Effector memory CD8-positive, alpha-beta T cell (primary cell): Measurements from ENCODE around the gene STK39.

Experiments
- ATAC-seq: fragments of 150-1000 bp; cut with Tn5 transposase; replicated peaks from 2 replicates; pipeline ENCODE4 v1.10.0; 2021; ENCODE audit warnings: mild to moderate bottlenecking, moderate library complexity
- DNase-seq, 3 experiments: peaks; one replicate each; pipeline ENCODE4 v3.0.0; 2021
- H3K27ac Mint-ChIP-seq, 2 donors: one replicate each; pipeline ENCODE4 v1.8.0; 2022; ENCODE audit warnings: mild to moderate bottlenecking in 2 of 2, mixed read lengths in 2 of 2, moderate library complexity in 2 of 2
- H3K27me3 Mint-ChIP-seq, 2 donors: one replicate each; pipeline ENCODE4 v1.8.0; 2022; ENCODE audit warnings: mixed read lengths in 2 of 2
- H3K36me3 Mint-ChIP-seq: one replicate; pipeline ENCODE4 v1.8.0; 2022; ENCODE audit warnings: mild to moderate bottlenecking, moderate library complexity, mixed read lengths; ENCODE audit not compliant: insufficient read depth
- H3K4me1 Mint-ChIP-seq, 2 donors: one replicate each; pipeline ENCODE4 v1.8.0; 2022; ENCODE audit warnings: low read depth in 2 of 2, mixed read lengths in 2 of 2
- H3K4me3 Mint-ChIP-seq, 2 donors: one replicate each; pipeline ENCODE4 v1.8.0; 2022; ENCODE audit warnings: mild to moderate bottlenecking in 2 of 2, mixed read lengths in 2 of 2, moderate library complexity in 2 of 2
- H3K9me3 Mint-ChIP-seq, 2 donors: one replicate each; pipeline ENCODE4 v1.8.0; 2022; ENCODE audit warnings: mixed read lengths in 2 of 2

Gene STK39

GRCh38 chr2:168212167-168212566 lies 35.2 kb downstream of the STK39 start:
- Mint-ChIP-seq H3K27me3 (no peaks in the 10 kb centered on the region), H3K4me3 (peak overlapping the region; percentile 40 to 60), H3K27ac (peak overlapping the region; percentile 26 to 84), H3K9me3 (no peaks in the 10 kb centered on the region), H3K36me3 (peaks cover 4% of the 10 kb centered on the region), H3K4me1 (peaks cover 50 to 72% of the 10 kb centered on the region in 2 donors)
- no peak for ATAC-seq
- DNase-seq: no peak

GRCh38 chr2:168211664-168212163 lies 35.7 kb downstream of the STK39 start:
- Mint-ChIP-seq H3K4me1 (peaks cover 53 to 75% of the 10 kb centered on the region in 2 donors), H3K9me3 (no peaks in the 10 kb centered on the region), H3K36me3 (peaks cover 4% of the 10 kb centered on the region), H3K27ac (peak overlapping the region; percentile 26 to 84), H3K4me3 (peak overlapping the region in 1 of 2 donors; percentile 60), H3K27me3 (no peaks in the 10 kb centered on the region)
- DNase-seq (no peak), ATAC-seq (peak; percentile 58)

GRCh38 chr2:168210895-168211570 lies 36.4 kb downstream of the STK39 start:
- Mint-ChIP-seq H3K27me3 (no peaks in the 10 kb centered on the region), H3K4me1 (peaks cover 58 to 80% of the 10 kb centered on the region in 2 donors), H3K9me3 (no peaks in the 10 kb centered on the region), H3K27ac (peak overlapping the region; percentile 74 to 78), H3K36me3 (peaks cover 4% of the 10 kb centered on the region), H3K4me3 (peak overlapping the region; percentile 22 to 60)
- peak; percentile 68 for ATAC-seq
- no peak for DNase-seq

- Mint-ChIP-seq H3K4me3 (peak overlapping the region; percentile 22 to 60), H3K27me3 (no peaks in the 10 kb centered on the region), H3K9me3 (no peaks in the 10 kb centered on the region), H3K27ac (peak overlapping the region; percentile 74 to 78), H3K36me3 (peaks cover 4% of the 10 kb centered on the region), H3K4me1 (peaks cover 56 to 77% of the 10 kb centered on the region in 2 donors)
- no peak for DNase-seq
- peak; percentile 35 for ATAC-seq
Observed at GRCh38 chr2:168210216-168210894, 37.0 kb downstream of the STK39 start.

GRCh38 chr2:168208652-168209051 lies 38.7 kb downstream of the STK39 start:
- no peak for ATAC-seq
- Mint-ChIP-seq H3K9me3 (no peaks in the 10 kb centered on the region), H3K27me3 (no peaks in the 10 kb centered on the region), H3K36me3 (peaks cover 4% of the 10 kb centered on the region), H3K27ac (peak overlapping the region in 1 of 2 donors; percentile 61), H3K4me1 (peaks cover 52 to 82% of the 10 kb centered on the region in 2 donors), H3K4me3 (no peak overlapping the region)
- no peak for DNase-seq

DNA sequence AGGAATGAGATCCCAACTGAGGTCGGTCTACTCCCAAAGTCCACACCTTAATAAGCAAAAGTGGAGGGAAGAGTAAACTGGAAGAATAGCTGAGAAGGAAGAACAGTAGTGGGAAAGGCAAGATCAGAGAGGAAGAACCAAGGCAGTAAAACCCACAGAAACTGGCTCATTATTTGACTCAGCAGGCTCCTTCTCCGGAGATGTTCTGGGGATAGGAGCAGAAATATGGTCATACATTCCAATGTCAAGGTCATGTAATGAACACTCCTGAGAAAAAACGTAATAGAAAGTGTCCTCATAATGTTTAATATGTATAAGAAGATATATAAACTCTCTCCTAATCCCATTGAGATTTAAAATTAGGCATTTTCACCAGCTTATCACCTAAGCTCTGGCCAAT lies 39.5 kb downstream of the STK39 start:
- H3K36me3 Mint-ChIP-seq: peaks cover 7% of the 10 kb centered on the region
- H3K27ac Mint-ChIP-seq: peak overlapping the region in 1 of 2 donors; percentile 61
- peaks cover 55 to 86% of the 10 kb centered on the region in 2 donors for H3K4me1 Mint-ChIP-seq
- H3K9me3 Mint-ChIP-seq: no peaks in the 10 kb centered on the region
- DNase-seq: no peak
- no peak for ATAC-seq
- H3K27me3 Mint-ChIP-seq: no peaks in the 10 kb centered on the region
- no peak overlapping the region for H3K4me3 Mint-ChIP-seq

DNA sequence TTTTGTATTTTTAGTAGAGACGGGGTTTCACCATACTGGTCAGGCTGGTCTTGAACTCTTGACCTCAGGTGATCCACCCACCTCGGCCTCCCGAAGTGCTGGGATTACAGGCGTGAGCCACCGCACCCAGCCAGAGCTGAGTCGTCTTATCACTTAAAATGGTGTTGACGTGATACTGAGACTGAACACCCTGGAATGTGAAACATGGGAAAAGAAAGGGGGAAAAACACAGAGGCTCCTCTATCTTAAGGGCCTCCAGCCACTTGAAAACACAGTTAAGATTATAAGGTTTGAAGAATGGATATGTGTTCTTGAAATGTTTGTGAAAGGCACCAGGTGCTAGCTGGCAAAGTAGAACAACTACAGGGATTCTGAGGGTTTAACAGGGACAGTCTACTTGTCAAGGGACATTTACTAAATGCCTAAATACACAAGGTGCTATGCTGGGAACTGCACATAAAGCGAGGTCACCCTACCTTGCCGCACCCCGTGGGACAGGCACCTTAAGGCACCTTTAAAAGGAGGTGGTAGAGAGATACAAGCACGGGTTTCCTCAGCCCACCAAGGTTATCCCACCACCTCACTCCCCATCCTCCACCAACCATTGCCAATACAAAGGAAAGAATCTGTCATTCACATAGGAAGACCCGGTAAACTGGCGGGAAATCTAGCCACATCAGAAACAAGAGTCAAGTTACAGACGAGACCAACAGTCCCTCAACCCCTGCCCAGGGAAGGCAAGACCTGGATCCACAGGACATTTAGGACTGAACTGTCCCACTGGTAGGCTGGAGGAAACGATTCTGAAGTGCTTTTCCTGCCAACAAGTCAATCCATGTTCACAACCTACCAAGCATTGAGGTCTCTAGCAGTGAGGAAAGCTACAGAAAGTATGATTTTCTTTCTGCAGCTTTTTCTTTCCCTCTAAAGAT lies 43.4 kb downstream of the STK39 start:
- Mint-ChIP-seq H3K4me3 (no peak overlapping the region), H3K36me3 (peaks cover 3% of the 10 kb centered on the region), H3K9me3 (no peaks in the 10 kb centered on the region), H3K4me1 (peaks cover 46 to 83% of the 10 kb centered on the region in 2 donors), H3K27me3 (no peaks in the 10 kb centered on the region), H3K27ac (peak overlapping the region; percentile 26 to 41)
- ATAC-seq: no peak
- DNase-seq: no peak

DNA sequence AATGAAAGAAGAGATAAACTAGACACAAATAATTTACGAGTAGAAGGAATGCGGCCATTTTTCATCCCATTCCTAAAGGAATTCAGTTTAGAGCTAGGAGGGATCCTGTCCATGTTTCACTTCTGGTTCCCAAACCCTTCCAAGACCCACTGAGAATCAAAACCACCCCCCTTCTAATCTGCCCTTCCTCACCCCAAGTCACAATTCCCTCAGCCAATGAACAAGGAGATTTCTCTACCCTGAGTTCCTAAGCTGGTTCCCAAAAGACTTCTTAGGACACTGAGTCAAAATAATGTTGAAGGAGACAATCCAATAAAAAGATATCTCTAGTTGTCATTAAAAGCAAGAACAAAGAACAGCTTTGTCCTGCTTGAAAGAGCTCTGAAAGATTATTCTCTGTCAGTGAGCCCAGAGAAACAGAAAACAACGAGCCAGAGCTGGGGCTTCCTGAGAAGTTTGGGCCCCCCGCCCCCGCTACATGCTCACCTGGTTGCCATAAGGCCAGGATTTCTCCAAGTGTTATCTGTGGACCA lies 45.7 kb downstream of the STK39 start:
- no peak overlapping the region for H3K4me3 Mint-ChIP-seq
- peaks cover 32 to 78% of the 10 kb centered on the region in 2 donors for H3K4me1 Mint-ChIP-seq
- peak overlapping the region; percentile 21 to 84 for H3K27ac Mint-ChIP-seq

GRCh38 chr2:168200930-168201583 lies 46.3 kb downstream of the STK39 start:
- peaks cover 3% of the 10 kb centered on the region for H3K36me3 Mint-ChIP-seq
- peak overlapping the region; percentile 21 to 84 for H3K27ac Mint-ChIP-seq
- H3K9me3 Mint-ChIP-seq: no peaks in the 10 kb centered on the region
- no peak for ATAC-seq
- DNase-seq: no peak
- H3K4me1 Mint-ChIP-seq: peaks cover 31 to 80% of the 10 kb centered on the region in 2 donors
- H3K27me3 Mint-ChIP-seq: no peaks in the 10 kb centered on the region
- H3K4me3 Mint-ChIP-seq: no peak overlapping the region

More for the DNA sequence above, 45.7 kb downstream of the STK39 start:
- H3K9me3 Mint-ChIP-seq: no peaks in the 10 kb centered on the region
- H3K36me3 Mint-ChIP-seq: peaks cover 3% of the 10 kb centered on the region
- DNase-seq (no peak), ATAC-seq (no peak)
- H3K27me3 Mint-ChIP-seq: no peaks in the 10 kb centered on the region

- H3K9me3 Mint-ChIP-seq: no peaks in the 10 kb centered on the region
- H3K36me3 Mint-ChIP-seq: peaks cover 7% of the 10 kb centered on the region
- no peak overlapping the region for H3K4me3 Mint-ChIP-seq
- H3K4me1 Mint-ChIP-seq: peaks cover 42 to 78% of the 10 kb centered on the region in 2 donors
- no peaks in the 10 kb centered on the region for H3K27me3 Mint-ChIP-seq
- ATAC-seq: no peak
- no peak for DNase-seq
- peak overlapping the region in 1 of 2 donors; percentile 85 for H3K27ac Mint-ChIP-seq
Observed at GRCh38 chr2:168198476-168199207, 48.8 kb downstream of the STK39 start.

DNA sequence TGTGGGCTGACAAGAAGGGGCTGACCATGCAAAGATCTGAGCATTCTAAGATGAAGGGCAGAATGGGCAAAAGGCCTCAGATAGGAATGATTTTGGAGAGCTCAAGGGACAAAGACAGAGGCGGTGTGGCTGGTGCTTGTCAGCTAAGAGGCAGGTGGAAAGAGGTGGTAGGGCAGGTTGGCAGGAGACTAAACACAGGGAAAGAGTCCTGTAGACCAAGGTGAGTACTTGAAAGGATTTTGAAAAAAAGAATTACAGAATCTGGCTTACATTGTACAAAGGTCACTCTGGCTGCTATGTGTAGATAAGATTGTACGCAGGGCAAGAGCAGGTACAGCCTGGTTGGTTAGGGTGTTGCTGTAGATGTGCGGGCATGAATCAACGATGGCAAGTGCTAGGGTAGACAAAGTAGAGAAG lies 50.6 kb downstream of the STK39 start:
- DNase-seq: no peak
- peaks cover 4% of the 10 kb centered on the region for H3K36me3 Mint-ChIP-seq
- H3K4me1 Mint-ChIP-seq: peaks cover 45 to 79% of the 10 kb centered on the region in 2 donors
- no peaks in the 10 kb centered on the region for H3K9me3 Mint-ChIP-seq
- no peak for ATAC-seq
- H3K4me3 Mint-ChIP-seq: no peak overlapping the region
- H3K27me3 Mint-ChIP-seq: no peaks in the 10 kb centered on the region
- H3K27ac Mint-ChIP-seq: peak overlapping the region; percentile 90 to 92
